Fibroblast of lung (primary cell): ENCODE results near the gene ZP4. TPM values are rescaled to one million over a fixed set of nuclear protein-coding genes. Genes with fewer than 3 reads are reported as not detected.

Experiments
- DNase-seq, 2 donors: peaks; one replicate each; pipeline versions ENCODE4 v3.0.0 to v3.0.0-alpha.2; 2010; ENCODE audit warnings: low read depth in 2 of 2
- H2AFZ ChIP-seq: 2 replicates; pipeline ENCODE4 v1.5.1; 2012; ENCODE audit warnings: low read length, control low read depth, inconsistent platforms
- H3K27ac ChIP-seq: 2 replicates; pipeline ENCODE4 v1.5.1; 2011; ENCODE audit warnings: low read length, control low read depth; ENCODE audit not compliant: insufficient read depth
- H3K27me3 ChIP-seq: 2 replicates; pipeline ENCODE4 v1.5.1; 2011; ENCODE audit warnings: mild to moderate bottlenecking, low read length; ENCODE audit not compliant: control insufficient read depth, insufficient read depth
- H3K36me3 ChIP-seq: 2 replicates; pipeline ENCODE4 v1.5.1; 2011; ENCODE audit warnings: low read length; ENCODE audit not compliant: control insufficient read depth, insufficient read depth
- H3K4me1 ChIP-seq: 2 replicates; pipeline ENCODE4 v1.5.1; 2011; ENCODE audit warnings: low read length; ENCODE audit not compliant: control insufficient read depth, insufficient read depth; ENCODE audit errors: extremely low read depth
- H3K4me2 ChIP-seq: 2 replicates; pipeline ENCODE4 v1.5.1; 2011; ENCODE audit warnings: low read length, control low read depth; ENCODE audit not compliant: insufficient read depth; ENCODE audit errors: extremely low read depth
- H3K4me3 ChIP-seq, 4 experiments: fragments of 200-600 bp in 1 of 4; sonication (generic) in 1 of 4; replicated peaks in 1 of 4; 2 replicates each; pipeline ENCODE4 v1.5.1; 2011 to 2016; ENCODE audit warnings: low read length in 4 of 4, low read depth in 3 of 4, mild to moderate bottlenecking in 3 of 4, control low read depth in 2 of 4, inconsistent platforms in 1 of 4, mixed read lengths in 1 of 4; ENCODE audit not compliant: insufficient read depth in 1 of 4; ENCODE audit errors: control extremely low read depth in 1 of 4
- H3K79me2 ChIP-seq: 2 replicates; pipeline ENCODE4 v1.5.1; 2012; ENCODE audit warnings: mild to moderate bottlenecking, low read length, inconsistent platforms; ENCODE audit not compliant: control insufficient read depth, insufficient read depth
- H3K9ac ChIP-seq: 2 replicates; pipeline ENCODE4 v1.5.1; 2011; ENCODE audit warnings: mild to moderate bottlenecking, low read length, control low read depth; ENCODE audit not compliant: insufficient read depth
- H3K9me3 ChIP-seq: 2 replicates; pipeline ENCODE4 v1.5.1; 2012; ENCODE audit warnings: low read depth, low read length; ENCODE audit not compliant: control insufficient read depth, insufficient read depth
- H4K20me1 ChIP-seq: 2 replicates; pipeline ENCODE4 v1.5.1; 2011; ENCODE audit warnings: low read length; ENCODE audit not compliant: control insufficient read depth, insufficient read depth; ENCODE audit errors: extremely low read depth
- CTCF ChIP-seq, 2 donors: IDR thresholded peaks in 1 of 2; conservative IDR thresholded peaks in 1 of 2; 1 replicate in 1 of 2; 2 replicates in 1 of 2; pipeline ENCODE4 v1.5.1; 2011 to 2012; ENCODE audit warnings: low read length in 2 of 2, control low read depth in 1 of 2, inconsistent platforms in 1 of 2, low read depth in 1 of 2, mild to moderate bottlenecking in 1 of 2
- EZH2 ChIP-seq: IDR thresholded peaks from 2 replicates; pipeline ENCODE4 v1.5.1; 2012; ENCODE audit warnings: low read length, control low read depth, mild to moderate bottlenecking; ENCODE audit errors: missing control alignments
- polyA plus RNA-seq, 2 donors: library from polyadenylated mRNA; depleted of rRNA in 1 of 2; stranded (reverse) in 1 of 2; unstranded in 1 of 2; fragments of >200 nt; gene quantifications; 2 replicates each; pipeline ENCODE4 v1.2.1, GENCODE V29; 2011 to 2012; ENCODE audit warnings: missing spikeins in 1 of 2
- total RNA-seq: library from RNA; depleted of rRNA; stranded (reverse); fragments of >200 nt; gene quantifications from 2 replicates; pipeline ENCODE4 v1.2.1, GENCODE V29; 2014

Gene ZP4
- total and polyA plus RNA-seq, 2 donors (not counting 1 experiment from before 2014, with no cell fraction given) = not detected

GRCh38 chr1:237932816-237933215 is 42.1 kb upstream of the ZP4 start:
- Histone ChIP-seq H3K9me3 (no peaks in the 10 kb centered on the region), H3K4me2 (no peak overlapping the region), H3K9ac (no peak overlapping the region), H3K27me3 (no peaks in the 10 kb centered on the region), H3K79me2 (no peaks in the 10 kb centered on the region), H3K36me3 (no peaks in the 10 kb centered on the region), H2AFZ (no peak overlapping the region), H3K27ac (no peak overlapping the region), H3K4me3 (no peak overlapping the region), H3K4me1 (no peaks in the 10 kb centered on the region), H4K20me1 (no peaks in the 10 kb centered on the region)
- DNase-seq = peak in 1 of 2 donors; percentile 84
- no peak for TF ChIP-seq CTCF (conservative IDR thresholded peaks at IDR 0.05 in 1 of 2, IDR thresholded peaks at IDR 0.05 in 1 of 2; ENCODE audit: low read depth in 1 of 2, low read length in 2 of 2)
- no peak for TF ChIP-seq EZH2

DNA sequence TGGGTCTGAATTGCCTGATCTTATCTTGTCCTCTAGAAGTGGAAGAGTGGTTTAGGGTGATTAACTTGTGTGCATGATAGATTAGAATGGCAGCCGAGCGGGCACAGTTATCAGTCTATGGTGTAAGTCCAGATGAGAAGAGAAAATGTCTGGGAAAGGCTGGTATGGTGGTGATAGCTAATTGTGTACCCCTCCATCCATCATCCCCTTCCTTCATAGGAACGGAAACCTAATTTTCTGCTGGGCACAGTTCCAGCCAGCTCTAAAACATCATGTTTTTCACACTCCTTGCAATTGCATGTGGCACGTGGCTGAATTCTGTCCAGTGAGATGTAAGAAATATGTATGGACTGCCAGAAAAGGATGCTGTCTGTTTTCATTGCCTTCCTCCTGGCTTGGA is 40.9 kb upstream of the ZP4 start:
- no peak for DNase-seq
- Histone ChIP-seq H3K9me3 (no peaks in the 10 kb centered on the region), H3K79me2 (no peaks in the 10 kb centered on the region), H3K4me2 (no peak overlapping the region), H4K20me1 (no peaks in the 10 kb centered on the region), H2AFZ (no peak overlapping the region), H3K4me1 (no peaks in the 10 kb centered on the region), H3K27me3 (no peaks in the 10 kb centered on the region), H3K9ac (no peak overlapping the region), H3K4me3 (no peak overlapping the region), H3K36me3 (no peaks in the 10 kb centered on the region), H3K27ac (no peak overlapping the region)
- no peak for TF ChIP-seq CTCF (conservative IDR thresholded peaks at IDR 0.05 in 1 of 2, IDR thresholded peaks at IDR 0.05 in 1 of 2; ENCODE audit: low read depth in 1 of 2, low read length in 2 of 2)

DNA sequence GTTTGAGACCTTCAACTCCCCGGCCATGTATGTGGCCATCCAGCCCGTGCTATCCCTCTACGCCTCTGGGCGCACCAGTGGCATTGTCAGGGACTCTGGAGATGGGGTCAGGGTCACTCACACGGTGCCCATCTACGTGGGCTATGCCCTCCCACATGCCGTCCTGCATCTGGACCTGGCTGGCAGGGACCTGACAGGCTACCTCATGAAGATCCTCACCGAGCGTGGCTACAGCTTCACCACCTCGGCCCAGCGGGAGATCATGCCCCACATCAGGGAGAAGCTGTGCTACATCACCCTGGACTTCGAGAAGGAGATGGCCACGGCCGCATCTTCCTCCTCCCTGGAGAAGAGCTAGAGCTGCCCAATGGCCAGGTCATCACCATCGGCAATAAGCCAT is 36.5 kb upstream of the ZP4 start:
- Histone ChIP-seq H3K79me2 (no peaks in the 10 kb centered on the region), H4K20me1 (no peaks in the 10 kb centered on the region), H3K9ac (no peak overlapping the region), H2AFZ (no peak overlapping the region), H3K9me3 (no peaks in the 10 kb centered on the region), H3K4me2 (no peak overlapping the region), H3K27me3 (no peaks in the 10 kb centered on the region), H3K4me3 (no peak overlapping the region), H3K36me3 (no peaks in the 10 kb centered on the region), H3K27ac (no peak overlapping the region), H3K4me1 (no peaks in the 10 kb centered on the region)
- no peak for DNase-seq
- no peak for TF ChIP-seq CTCF (conservative IDR thresholded peaks at IDR 0.05 in 1 of 2, IDR thresholded peaks at IDR 0.05 in 1 of 2; ENCODE audit: low read depth in 1 of 2, low read length in 2 of 2)
- TF ChIP-seq EZH2 = no peak
